Measurements from ENCODE around the gene BABAM2. TPM values are rescaled to one million over a fixed set of nuclear protein-coding genes. Genes with fewer than 3 reads are reported as not detected.

BABAM2 gene
- total and polyA plus RNA-seq, 2 of the 4 experiments (the other 2 are of a cell fraction) = 20.9 to 23.1 TPM

- DNase-seq (no peak), ATAC-seq (ENCODE audit: low read depth) (no peak)
- H4K8ac ChIP-seq (ENCODE audit: low read depth in 2 of 2, low read length in 2 of 2) = no peak overlapping the region
- H3K36me3 ChIP-seq (ENCODE audit: control insufficient read depth, insufficient read depth, low read length) = no peaks in the 10 kb centered on the region
- H3K56ac ChIP-seq (ENCODE audit: extremely low read depth, insufficient read depth, low read length) = no peak overlapping the region
- peaks cover 30% of the 10 kb centered on the region for H3K4me1 ChIP-seq (ENCODE audit: control insufficient read depth, insufficient read depth, low read length)
- in situ Hi-C loops (cut with MboI; ENCODE audit: low sequenced_read_pairs) = no loop called here
- peak overlapping the region; percentile 25; the same call in 1 of the 2 replicates for H2AK5ac ChIP-seq (ENCODE audit: low read depth, low read length)
- dilution Hi-C loops (cut with HindIII; ENCODE audit: low sequenced_read_pairs, unreplicated experiment) = no loop called here
- H3K4me2 ChIP-seq (ENCODE audit: low read depth, low read length) = no peak overlapping the region
- no peak overlapping the region for H3K14ac ChIP-seq (replicated peaks; ENCODE audit: low read depth, low read length)
- 78% methylated on average over 4 of the region's 5 CpGs; no CpG with 5 or more reads in 1 of the 2 experiments for WGBS, 2 experiments (ENCODE audit: extremely low coverage in 2 of 2, insufficient read length in 1 of 2)
- H2BK5ac ChIP-seq (ENCODE audit: low read depth, low read length, poor library complexity, severe bottlenecking) = no peak overlapping the region
- no TSS peak for BruUV-seq (replicated peaks)
- H3K18ac ChIP-seq (ENCODE audit: low read depth, low read length) = no peak overlapping the region; the same call in 1 of the 2 replicates
- H3K27ac ChIP-seq (ENCODE audit: insufficient read depth, low read length) = no peak overlapping the region
- no peaks in the 10 kb centered on the region for H3K27me3 ChIP-seq (ENCODE audit: control insufficient read depth, insufficient read depth, low read length)
- H2BK15ac ChIP-seq (ENCODE audit: low read depth, low read length) = no peak overlapping the region
- no peak overlapping the region for H3K23ac ChIP-seq (ENCODE audit: low read depth, low read length)
- no peak overlapping the region for H2AFZ ChIP-seq (replicated peaks; ENCODE audit: low read length, poor library complexity)
- peak overlapping the region; percentile 4; the same call in 1 of the 2 replicates for H4K91ac ChIP-seq (ENCODE audit: insufficient read depth, low read depth, low read length)
- CTCF ChIA-PET = no interaction called here
- H2BK20ac ChIP-seq (ENCODE audit: low read depth, low read length) = no peak overlapping the region
- H3K9me1 ChIP-seq (ENCODE audit: insufficient read depth, low read length) = peaks cover 13% of the 10 kb centered on the region
- no peak overlapping the region for H4K5ac ChIP-seq (ENCODE audit: low read depth, low read length)
- no peaks in the 10 kb centered on the region for H3K79me1 ChIP-seq (ENCODE audit: low read depth in 1 of 2, low read length in 2 of 2)
- POLR2A ChIA-PET (ENCODE audit: unreplicated experiment) = no interaction called here
- TF ChIP-seq RFX5 (IDR thresholded peaks at IDR 0.05; ENCODE audit: low read depth, low read length) = no peak
- no peak for TF ChIP-seq CTCF (conservative IDR thresholded peaks at IDR 0.05; ENCODE audit: low read depth, low read length)
- TF ChIP-seq FOS (IDR thresholded peaks at IDR 0.05; ENCODE audit: low read depth, low read length) = no peak
- no peak for TF ChIP-seq SMC3 (IDR thresholded peaks at IDR 0.05; ENCODE audit: low read depth, low read length)
- no peak for TF ChIP-seq RCOR1 (IDR thresholded peaks at IDR 0.05; ENCODE audit: insufficient replicate concordance, low read length)
- no peak for TF ChIP-seq MAFK (IDR thresholded peaks at IDR 0.05; ENCODE audit: low read depth, low read length)
- no peak for TF ChIP-seq ELK1 (IDR thresholded peaks at IDR 0.05; ENCODE audit: borderline replicate concordance, low read depth, low read length)
- TF ChIP-seq MXI1 (IDR thresholded peaks at IDR 0.05; ENCODE audit: borderline replicate concordance, low read depth, low read length) = no peak
- TF ChIP-seq CEBPB (IDR thresholded peaks at IDR 0.05; ENCODE audit: low read depth, low read length) = no peak
- TF ChIP-seq USF2 (IDR thresholded peaks at IDR 0.05; ENCODE audit: low read depth, low read length) = no peak
- no peak for TF ChIP-seq BHLHE40 (IDR thresholded peaks at IDR 0.05; ENCODE audit: low read depth, low read length)
- TF ChIP-seq NFE2L2 (IDR thresholded peaks at IDR 0.05; ENCODE audit: low read depth, low read length) = no peak
- TF ChIP-seq RAD21 (IDR thresholded peaks at IDR 0.05; ENCODE audit: low read length) = no peak
- no peak for TF ChIP-seq MAZ (IDR thresholded peaks at IDR 0.05; ENCODE audit: borderline replicate concordance, low read depth, low read length)
- TF ChIP-seq CHD1 (IDR thresholded peaks at IDR 0.05; ENCODE audit: low read depth, low read length) = no peak
- no peak for TF ChIP-seq POLR2A (IDR thresholded peaks at IDR 0.05; ENCODE audit: low read depth, low read length)
- H2AK9ac ChIP-seq (replicated peaks; ENCODE audit: low read depth, low read length, poor library complexity) = no peak overlapping the region
- H3K4ac ChIP-seq (ENCODE audit: low read depth, low read length) = 0 out of 2 replicates have a peak overlapping the region, but pooled peaks have one; percentile 29
- no peak overlapping the region for H3K4me3 ChIP-seq (ENCODE audit: insufficient read depth, low read depth, low read length)
- H2BK120ac ChIP-seq (ENCODE audit: low read depth, low read length) = no peak overlapping the region
- no peaks in the 10 kb centered on the region for H3K9me3 ChIP-seq (ENCODE audit: control insufficient read depth, insufficient read depth, low read length)
- H3K9ac ChIP-seq (ENCODE audit: low read depth, low read length) = no peak overlapping the region
- H4K20me1 ChIP-seq (ENCODE audit: insufficient read depth, low read length) = no peaks in the 10 kb centered on the region
- intact Hi-C loops (cut with micrococcal nuclease) = no loop called here
Measured at GRCh38 chr2:28325173-28325566, 434.6 kb downstream of the BABAM2 start.
